Gastroesophageal sphincter (tissue), 4 donors: Measurements from ENCODE around the gene GXYLT2. TPM values are rescaled to one million over a fixed set of nuclear protein-coding genes. Genes with fewer than 3 reads are reported as not detected.
A peak's percentile ranks its signal among the peaks of the same experiment; 100 is the strongest.

Experiments used
- ATAC-seq: fragments of 150-250 bp; one replicate; pipeline ENCODE4 v1.9.1; 2016; ENCODE audit warnings: mild to moderate bottlenecking, moderate library complexity
- H3K27ac ChIP-seq, 4 donors: fragments of 200-600 bp; sonication (generic) in 3 of 4; 1 replicate in 3 of 4; 2 replicates in 1 of 4; pipeline ENCODE4 v1.5.1; 2016 to 2019
- H3K27me3 ChIP-seq: fragments of 200-600 bp; sonication (generic); one replicate; pipeline ENCODE4 v1.5.1; 2019
- H3K36me3 ChIP-seq, 2 donors: fragments of 200-600 bp; sonication (generic); one replicate each; pipeline ENCODE4 v1.5.1; 2019; ENCODE audit warnings: control low read depth in 1 of 2
- H3K4me1 ChIP-seq, 3 donors: fragments of 200-600 bp; sonication (generic); 1 replicate in 2 of 3; 2 replicates in 1 of 3; pipeline ENCODE4 v1.5.1; 2016 to 2019; ENCODE audit warnings: control low read depth in 2 of 3
- H3K4me3 ChIP-seq, 2 donors: fragments of 200-600 bp; sonication (generic); one replicate each; pipeline ENCODE4 v1.5.1; 2019; ENCODE audit warnings: mild to moderate bottlenecking in 1 of 2, moderate library complexity in 1 of 2
- H3K9me3 ChIP-seq, 3 donors: fragments of 200-600 bp; sonication (generic); one replicate each; pipeline ENCODE4 v1.5.1; 2017 to 2019; ENCODE audit warnings: control low read depth in 2 of 3
- CTCF ChIP-seq, 4 experiments: fragments of 200-600 bp in 2 of 4; fragments of 450-650 bp in 2 of 4; sonication (generic) in 1 of 4; IDR thresholded peaks; one replicate each; pipeline ENCODE4 v1.5.1; 2017 to 2019; ENCODE audit warnings: antibody characterized with exemption in 4 of 4, mild to moderate bottlenecking in 2 of 4, moderate library complexity in 2 of 4
- EP300 ChIP-seq: sonication (generic); formaldehyde crosslinking; IDR thresholded peaks from one replicate; pipeline ENCODE4 v1.6.1; 2017; ENCODE audit warnings: antibody characterized with exemption, mild to moderate bottlenecking
- POLR2A ChIP-seq, 2 donors: fragments of 450-650 bp; IDR thresholded peaks; one replicate each; pipeline ENCODE4 v1.6.1; 2017; ENCODE audit warnings: antibody characterized with exemption in 2 of 2, mild to moderate bottlenecking in 2 of 2, moderate library complexity in 1 of 2
- POLR2AphosphoS5 ChIP-seq: sonication (generic); formaldehyde crosslinking; IDR thresholded peaks from one replicate; pipeline ENCODE4 v1.6.1; 2017; ENCODE audit warnings: antibody characterized with exemption
- WGBS, 2 donors: methylation state at CpG; one replicate each; pipeline ENCODE4 v1.1.5; 2018; ENCODE audit warnings: low coverage in 1 of 2; 5-methylcytosine and 5-hydroxymethylcytosine counted together
- total RNA-seq, 4 donors: library from RNA; depleted of rRNA; stranded (reverse); fragments of >200 nt; gene quantifications; one replicate each; pipeline ENCODE4 v1.1.0, GENCODE V29; 2016

Gene GXYLT2
- total RNA-seq: 1 to 10 TPM; 6.1 to 7.9 (median 7.0) TPM

- ATAC-seq: peak; percentile 72
- Histone ChIP-seq H3K4me3 (peak within 1 kb of the TSS; percentile 37 to 58), H3K27ac (peak within 1 kb of the TSS; percentile 57 to 82 (median 80)), H3K9me3 (no peaks in the 10 kb centered on the region), H3K4me1 (peaks cover 0 to 55% (median 11%) of the 10 kb centered on the region in 3 donors), H3K27me3 (no peaks in the 10 kb centered on the region), H3K36me3 (no peaks in the 10 kb centered on the region)
- peak in 1 of 2 donors; percentile 23 for TF ChIP-seq POLR2A (IDR thresholded peaks at IDR 0.05)
- no peak for TF ChIP-seq POLR2AphosphoS5
- TF ChIP-seq EP300: no peak
- peak in 1 of 4 experiments; percentile 16 for TF ChIP-seq CTCF (IDR thresholded peaks at IDR 0.05)
- WGBS, 2 donors: 0% methylated on average over 3 to 12 of the region's 96 CpGs
Observed at GRCh38 chr3:72887705-72888545, at the start of gene GXYLT2. Gene GXYLT2, plus strand, starts transcription at chr3:72888046. Its CDS starts 188 bp downstream, at chr3:72888234.

DNA sequence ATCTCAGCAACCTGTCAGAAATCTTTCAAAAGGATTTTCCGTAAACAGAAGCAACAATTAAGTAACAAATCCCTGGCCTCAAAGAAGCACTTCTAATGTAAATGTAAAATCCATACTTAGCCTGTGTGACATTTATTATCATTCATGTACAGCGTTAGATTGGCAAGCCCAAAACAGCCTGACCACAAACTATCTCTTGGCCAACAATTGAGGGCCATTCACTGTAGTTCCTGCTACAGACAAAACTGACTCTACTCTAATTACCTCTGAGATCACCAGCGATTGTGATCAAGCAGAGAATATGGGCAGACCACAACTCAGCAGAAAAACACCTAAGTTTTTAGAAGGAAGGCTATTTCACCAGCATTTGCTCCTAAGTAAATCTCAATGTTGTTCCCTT lies 48.8 kb upstream of the GXYLT2 start:
- no peak for ATAC-seq
- Histone ChIP-seq H3K27ac (no peak overlapping the region), H3K4me3 (no peak overlapping the region), H3K9me3 (no peaks in the 10 kb centered on the region), H3K27me3 (no peaks in the 10 kb centered on the region), H3K36me3 (peaks cover 0 to 53% of the 10 kb centered on the region in 2 donors), H3K4me1 (peaks cover 0 to 19% (median 0%) of the 10 kb centered on the region in 3 donors)
- WGBS, 2 donors: 86 to 100% methylated on average over 2 to 3 of the region's 3 CpGs
- TF ChIP-seq CTCF (IDR thresholded peaks at IDR 0.05) (no peak), POLR2AphosphoS5 (no peak), POLR2A (IDR thresholded peaks at IDR 0.05) (no peak), EP300 (no peak)

GRCh38 chr3:72844436-72844993 lies 43.3 kb upstream of the GXYLT2 start:
- H3K36me3 ChIP-seq: peaks cover 0 to 36% of the 10 kb centered on the region in 2 donors
- ATAC-seq: no peak
- WGBS, 2 donors: 93 to 100% methylated on average over 1 of the region's 1 CpG
- no peaks in the 10 kb centered on the region for H3K9me3 ChIP-seq
- H3K4me3 ChIP-seq: no peak overlapping the region
- peaks cover 4 to 37% (median 7%) of the 10 kb centered on the region in 3 donors for H3K4me1 ChIP-seq
- H3K27me3 ChIP-seq: no peaks in the 10 kb centered on the region
- TF ChIP-seq CTCF (IDR thresholded peaks at IDR 0.05) (no peak), EP300 (no peak), POLR2A (IDR thresholded peaks at IDR 0.05) (no peak), POLR2AphosphoS5 (no peak)
- no peak overlapping the region for H3K27ac ChIP-seq

DNA sequence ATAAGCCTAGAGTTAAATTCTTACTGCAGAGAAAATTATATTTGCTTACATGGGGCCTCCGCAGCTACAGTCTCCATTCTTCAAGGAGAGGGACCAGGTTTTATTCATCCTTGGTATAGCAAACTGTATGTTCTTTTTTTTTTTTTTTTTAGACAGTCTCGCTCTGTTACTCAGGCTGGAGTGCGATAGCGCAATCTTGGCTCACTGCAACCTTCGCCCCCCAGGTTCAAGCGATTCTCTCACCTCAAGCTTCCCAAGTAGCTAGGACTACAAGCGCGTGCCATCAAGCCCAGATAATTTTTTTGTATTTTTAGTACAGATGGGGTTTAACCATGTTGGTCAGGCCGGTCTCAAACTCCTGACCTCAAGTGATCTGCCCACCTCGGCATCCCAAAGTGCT lies 41.7 kb upstream of the GXYLT2 start:
- Histone ChIP-seq H3K4me3 (no peak overlapping the region), H3K36me3 (peaks cover 0 to 20% of the 10 kb centered on the region in 2 donors), H3K9me3 (no peaks in the 10 kb centered on the region), H3K27me3 (no peaks in the 10 kb centered on the region), H3K4me1 (peaks cover 4 to 37% (median 7%) of the 10 kb centered on the region in 3 donors), H3K27ac (no peak overlapping the region)
- no peak for TF ChIP-seq POLR2A (IDR thresholded peaks at IDR 0.05)
- 100% methylated on average over 4 to 6 of the region's 10 CpGs for WGBS, 2 donors
- no peak for ATAC-seq

GRCh38 chr3:72847282-72847681 lies 40.6 kb upstream of the GXYLT2 start:
- WGBS, 2 donors: 6 to 10% methylated on average over 4 to 6 of the region's 6 CpGs
- no peaks in the 10 kb centered on the region for H3K27me3 ChIP-seq
- H3K9me3 ChIP-seq: no peaks in the 10 kb centered on the region
- peaks cover 0 to 9% of the 10 kb centered on the region in 2 donors for H3K36me3 ChIP-seq
- no peak for ATAC-seq
- peak overlapping the region; percentile 3 to 87 (median 84) for H3K27ac ChIP-seq
- TF ChIP-seq POLR2AphosphoS5 (no peak), EP300 (no peak), POLR2A (IDR thresholded peaks at IDR 0.05) (no peak), CTCF (IDR thresholded peaks at IDR 0.05) (no peak)
- peak overlapping the region; percentile 64 to 66 for H3K4me3 ChIP-seq
- H3K4me1 ChIP-seq: peaks cover 4 to 37% (median 7%) of the 10 kb centered on the region in 3 donors
